Measurements from ENCODE around the gene PITX3. TPM values are rescaled to one million over a fixed set of nuclear protein-coding genes. Genes with fewer than 3 reads are reported as not detected.

The PITX3 gene
- total and polyA plus RNA-seq, 9 of the 15 experiments (the other 6 are each of a cell fraction or from before 2014, with no cell fraction given): 0.30 to 0.98 (median 0.95) TPM; not detected in 6

GRCh38 chr10:102241444-102242117, at the start of gene PITX3 (continued):
- TF ChIP-seq HBP1 (CRISPR knock-in tag; IDR thresholded peaks at IDR 0.05) (no peak), PHF8 (IDR thresholded peaks at IDR 0.05; ENCODE audit: borderline replicate concordance, low read length) (peak; percentile 46; the same call in 1 of the 2 replicates), HMGXB4 (CRISPR knock-in tag; IDR thresholded peaks at IDR 0.05) (no peak), ARID2 (IDR thresholded peaks at IDR 0.05) (no peak), POLR2A (conservative IDR thresholded peaks at IDR 0.05) (peak; percentile 59; the same call in 1 of the 2 replicates), ZNF780A (CRISPR knock-in tag; IDR thresholded peaks at IDR 0.05) (no peak), RBM34 (IDR thresholded peaks at IDR 0.05; ENCODE audit: borderline replicate concordance, insufficient read depth, low read length) (no peak), NBN (IDR thresholded peaks at IDR 0.05; ENCODE audit: low read depth) (no peak)
- TF ChIP-seq, protein P1, sequence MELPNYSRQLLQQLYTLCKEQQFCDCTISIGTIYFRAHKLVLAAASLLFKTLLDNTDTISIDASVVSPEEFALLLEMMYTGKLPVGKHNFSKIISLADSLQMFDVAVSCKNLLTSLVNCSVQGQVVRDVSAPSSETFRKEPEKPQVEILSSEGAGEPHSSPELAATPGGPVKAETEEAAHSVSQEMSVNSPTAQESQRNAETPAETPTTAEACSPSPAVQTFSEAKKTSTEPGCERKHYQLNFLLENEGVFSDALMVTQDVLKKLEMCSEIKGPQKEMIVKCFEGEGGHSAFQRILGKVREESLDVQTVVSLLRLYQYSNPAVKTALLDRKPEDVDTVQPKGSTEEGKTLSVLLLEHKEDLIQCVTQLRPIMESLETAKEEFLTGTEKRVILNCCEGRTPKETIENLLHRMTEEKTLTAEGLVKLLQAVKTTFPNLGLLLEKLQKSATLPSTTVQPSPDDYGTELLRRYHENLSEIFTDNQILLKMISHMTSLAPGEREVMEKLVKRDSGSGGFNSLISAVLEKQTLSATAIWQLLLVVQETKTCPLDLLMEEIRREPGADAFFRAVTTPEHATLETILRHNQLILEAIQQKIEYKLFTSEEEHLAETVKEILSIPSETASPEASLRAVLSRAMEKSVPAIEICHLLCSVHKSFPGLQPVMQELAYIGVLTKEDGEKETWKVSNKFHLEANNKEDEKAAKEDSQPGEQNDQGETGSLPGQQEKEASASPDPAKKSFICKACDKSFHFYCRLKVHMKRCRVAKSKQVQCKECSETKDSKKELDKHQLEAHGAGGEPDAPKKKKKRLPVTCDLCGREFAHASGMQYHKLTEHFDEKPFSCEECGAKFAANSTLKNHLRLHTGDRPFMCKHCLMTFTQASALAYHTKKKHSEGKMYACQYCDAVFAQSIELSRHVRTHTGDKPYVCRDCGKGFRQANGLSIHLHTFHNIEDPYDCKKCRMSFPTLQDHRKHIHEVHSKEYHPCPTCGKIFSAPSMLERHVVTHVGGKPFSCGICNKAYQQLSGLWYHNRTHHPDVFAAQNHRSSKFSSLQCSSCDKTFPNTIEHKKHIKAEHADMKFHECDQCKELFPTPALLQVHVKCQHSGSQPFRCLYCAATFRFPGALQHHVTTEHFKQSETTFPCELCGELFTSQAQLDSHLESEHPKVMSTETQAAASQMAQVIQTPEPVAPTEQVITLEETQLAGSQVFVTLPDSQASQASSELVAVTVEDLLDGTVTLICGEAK (IDR thresholded peaks at IDR 0.05): no peak
- TF ChIP-seq, protein P1 (CRISPR knock-in tag; IDR thresholded peaks at IDR 0.05): no peak
- TF ChIP-seq, protein P2, sequence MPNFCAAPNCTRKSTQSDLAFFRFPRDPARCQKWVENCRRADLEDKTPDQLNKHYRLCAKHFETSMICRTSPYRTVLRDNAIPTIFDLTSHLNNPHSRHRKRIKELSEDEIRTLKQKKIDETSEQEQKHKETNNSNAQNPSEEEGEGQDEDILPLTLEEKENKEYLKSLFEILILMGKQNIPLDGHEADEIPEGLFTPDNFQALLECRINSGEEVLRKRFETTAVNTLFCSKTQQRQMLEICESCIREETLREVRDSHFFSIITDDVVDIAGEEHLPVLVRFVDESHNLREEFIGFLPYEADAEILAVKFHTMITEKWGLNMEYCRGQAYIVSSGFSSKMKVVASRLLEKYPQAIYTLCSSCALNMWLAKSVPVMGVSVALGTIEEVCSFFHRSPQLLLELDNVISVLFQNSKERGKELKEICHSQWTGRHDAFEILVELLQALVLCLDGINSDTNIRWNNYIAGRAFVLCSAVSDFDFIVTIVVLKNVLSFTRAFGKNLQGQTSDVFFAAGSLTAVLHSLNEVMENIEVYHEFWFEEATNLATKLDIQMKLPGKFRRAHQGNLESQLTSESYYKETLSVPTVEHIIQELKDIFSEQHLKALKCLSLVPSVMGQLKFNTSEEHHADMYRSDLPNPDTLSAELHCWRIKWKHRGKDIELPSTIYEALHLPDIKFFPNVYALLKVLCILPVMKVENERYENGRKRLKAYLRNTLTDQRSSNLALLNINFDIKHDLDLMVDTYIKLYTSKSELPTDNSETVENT (CRISPR knock-in tag; IDR thresholded peaks at IDR 0.05): no peak
